Upper lobe of left lung (tissue), 4 donors: ENCODE measurements around the gene NT5E.

Experiments
- POLR2A ChIP-seq, 4 donors: fragments of 450-650 bp; IDR thresholded peaks; one replicate each; pipeline ENCODE4 v1.5.1; 2016 to 2017; ENCODE audit warnings: antibody characterized with exemption in 4 of 4, mild to moderate bottlenecking in 2 of 4
- TF ChIP-seq, protein P1 (sequence below), 6 experiments: fragments of 450-650 bp in 4 of 6; fragments of 200-600 bp in 2 of 6; sonication (generic) in 2 of 6; IDR thresholded peaks; one replicate each; pipeline ENCODE4 v1.5.1; 2016 to 2019; ENCODE audit warnings: antibody characterized with exemption in 6 of 6

DNA sequence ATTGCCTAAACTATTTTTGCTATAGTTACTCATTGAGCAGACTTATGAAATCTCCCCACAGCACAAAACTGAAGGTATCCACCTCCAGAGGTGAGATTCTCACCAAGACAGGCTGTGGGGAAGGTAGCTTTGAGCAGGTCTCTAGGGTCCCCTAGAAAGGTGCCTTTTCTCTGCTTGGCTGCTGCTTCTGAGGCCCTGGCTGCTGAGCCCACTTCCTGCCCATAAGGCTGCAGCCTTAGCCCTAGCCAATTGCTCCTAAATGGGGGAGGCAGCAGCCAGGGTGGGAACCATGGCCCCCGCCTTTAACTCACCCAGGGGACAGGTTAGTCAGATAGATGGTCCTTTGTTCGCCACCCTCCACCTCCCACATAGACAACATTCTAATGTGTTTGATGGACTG is 3.6 kb downstream of the NT5E start:
- TF ChIP-seq, protein P1, sequence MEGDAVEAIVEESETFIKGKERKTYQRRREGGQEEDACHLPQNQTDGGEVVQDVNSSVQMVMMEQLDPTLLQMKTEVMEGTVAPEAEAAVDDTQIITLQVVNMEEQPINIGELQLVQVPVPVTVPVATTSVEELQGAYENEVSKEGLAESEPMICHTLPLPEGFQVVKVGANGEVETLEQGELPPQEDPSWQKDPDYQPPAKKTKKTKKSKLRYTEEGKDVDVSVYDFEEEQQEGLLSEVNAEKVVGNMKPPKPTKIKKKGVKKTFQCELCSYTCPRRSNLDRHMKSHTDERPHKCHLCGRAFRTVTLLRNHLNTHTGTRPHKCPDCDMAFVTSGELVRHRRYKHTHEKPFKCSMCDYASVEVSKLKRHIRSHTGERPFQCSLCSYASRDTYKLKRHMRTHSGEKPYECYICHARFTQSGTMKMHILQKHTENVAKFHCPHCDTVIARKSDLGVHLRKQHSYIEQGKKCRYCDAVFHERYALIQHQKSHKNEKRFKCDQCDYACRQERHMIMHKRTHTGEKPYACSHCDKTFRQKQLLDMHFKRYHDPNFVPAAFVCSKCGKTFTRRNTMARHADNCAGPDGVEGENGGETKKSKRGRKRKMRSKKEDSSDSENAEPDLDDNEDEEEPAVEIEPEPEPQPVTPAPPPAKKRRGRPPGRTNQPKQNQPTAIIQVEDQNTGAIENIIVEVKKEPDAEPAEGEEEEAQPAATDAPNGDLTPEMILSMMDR (IDR thresholded peaks at IDR 0.05): no peak
- TF ChIP-seq POLR2A (IDR thresholded peaks at IDR 0.05): no peak
